ENCODE data around the gene CACNA2D3. TPM values are rescaled to one million over a fixed set of nuclear protein-coding genes. Genes with fewer than 3 reads are reported as not detected.

Gene CACNA2D3
- polyA plus RNA-seq, 1 donor, result 0.97 TPM

DNA sequence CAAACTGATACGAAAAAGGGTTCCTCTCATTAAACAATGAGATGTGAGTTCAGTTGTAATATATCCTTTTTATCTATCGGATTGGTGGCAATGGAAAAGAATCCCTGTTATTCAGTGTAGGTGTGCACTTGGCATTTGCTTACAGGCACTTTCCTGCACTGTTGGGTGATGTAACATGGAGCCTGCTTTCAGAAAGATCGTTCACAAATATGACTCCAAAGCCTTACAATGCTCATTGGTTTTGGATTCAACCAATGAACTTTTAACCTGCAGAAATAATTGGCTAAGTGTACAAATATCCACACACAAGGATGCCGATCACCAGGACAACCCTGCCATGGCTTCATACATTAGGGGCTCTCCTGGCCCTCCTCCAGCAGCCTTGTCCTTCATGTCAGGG is 996.9 kb downstream of the CACNA2D3 start:
- no peak for DNase-seq
- Histone ChIP-seq H3K4me3 (ENCODE audit: low read length) (no peak overlapping the region), H3K4me1 (ENCODE audit: control insufficient read depth, insufficient read depth, low read length) (no peaks in the 10 kb centered on the region), H3K27ac (ENCODE audit: low read length) (no peak overlapping the region), H3K9me3 (ENCODE audit: control insufficient read depth, low read depth, low read length) (no peaks in the 10 kb centered on the region), H3K27me3 (ENCODE audit: control insufficient read depth, insufficient read depth, low read length) (no peaks in the 10 kb centered on the region), H3K36me3 (ENCODE audit: control insufficient read depth, insufficient read depth, low read length) (no peaks in the 10 kb centered on the region)
- WGBS (ENCODE audit: insufficient coverage, low lambda C conversion rate), result 100% methylated on average over 1 of the region's 4 CpGs

- Histone ChIP-seq H3K4me1 (ENCODE audit: control insufficient read depth, insufficient read depth, low read length) (no peaks in the 10 kb centered on the region), H3K4me3 (ENCODE audit: low read length) (no peak overlapping the region), H3K27me3 (ENCODE audit: control insufficient read depth, insufficient read depth, low read length) (no peaks in the 10 kb centered on the region), H3K27ac (ENCODE audit: low read length) (no peak overlapping the region), H3K36me3 (ENCODE audit: control insufficient read depth, insufficient read depth, low read length) (no peaks in the 10 kb centered on the region), H3K9me3 (ENCODE audit: control insufficient read depth, low read depth, low read length) (no peaks in the 10 kb centered on the region)
- no CpG with 5 or more reads among the region's 2 CpGs for WGBS (ENCODE audit: insufficient coverage, low lambda C conversion rate)
- DNase-seq, result no peak
These were observed 1000.0 kb downstream of the CACNA2D3 start for GRCh38 chr3:55122312-55122711.

Other genes starting within 250 kb of the CACNA2D3 start
- 27.3 TPM for gene ACTR8, start 240.4 kb upstream of the CACNA2D3 start, polyA plus RNA-seq
- gene SELENOK, start 230.7 kb upstream of the CACNA2D3 start, polyA plus RNA-seq, result 56.3 TPM